Measurements from ENCODE around the gene PLEKHA8.

The PLEKHA8 gene

GRCh38 chr7:30028216-30028748 is at the start of gene PLEKHA8:
TSS of gene PLEKHA8 (plus strand) at chr7:30028412. CDS start at chr7:30028763, 351 bp downstream.
- peak; percentile 20 for DNase-seq

DNA sequence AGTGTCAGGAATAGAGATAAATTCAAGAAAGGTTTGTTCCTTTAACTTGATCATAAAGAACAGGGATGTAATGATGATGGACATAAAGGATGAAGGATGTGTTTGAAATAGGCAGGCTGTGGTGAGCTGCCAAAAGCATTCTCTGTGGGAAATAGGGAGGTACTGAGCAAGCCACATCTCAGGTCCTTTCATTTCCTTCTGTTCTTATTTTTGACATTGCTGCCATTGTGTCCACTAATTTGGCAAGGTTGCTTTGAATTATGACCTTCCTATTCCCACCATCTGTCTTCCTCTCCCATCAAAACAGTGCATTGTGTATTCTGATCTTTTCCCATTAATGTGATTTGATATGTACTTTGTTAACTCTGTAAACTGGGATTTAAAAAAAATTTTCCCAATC is 48.1 kb upstream of the PLEKHA8 start:
- DNase-seq: no peak

DNA sequence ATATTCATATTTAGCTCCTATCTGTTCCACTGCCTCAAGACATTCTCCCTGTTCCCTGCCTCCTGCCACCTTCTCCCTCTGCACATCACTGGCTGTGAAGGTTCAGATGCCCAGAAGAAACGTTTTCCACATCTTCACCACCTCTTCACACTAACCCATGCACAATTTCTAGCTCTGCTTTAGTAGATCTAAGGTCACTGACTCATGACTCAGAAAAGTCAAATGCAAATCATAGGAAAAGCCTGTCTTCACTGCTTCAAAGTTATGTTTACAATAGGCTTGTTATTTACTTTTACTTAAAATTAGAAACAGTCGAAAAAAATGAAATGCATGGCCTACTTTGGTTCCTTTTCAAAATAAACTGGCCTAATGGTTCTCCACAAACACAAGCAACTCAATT is 41.1 kb upstream of the PLEKHA8 start:
- DNase-seq: no peak

DNA sequence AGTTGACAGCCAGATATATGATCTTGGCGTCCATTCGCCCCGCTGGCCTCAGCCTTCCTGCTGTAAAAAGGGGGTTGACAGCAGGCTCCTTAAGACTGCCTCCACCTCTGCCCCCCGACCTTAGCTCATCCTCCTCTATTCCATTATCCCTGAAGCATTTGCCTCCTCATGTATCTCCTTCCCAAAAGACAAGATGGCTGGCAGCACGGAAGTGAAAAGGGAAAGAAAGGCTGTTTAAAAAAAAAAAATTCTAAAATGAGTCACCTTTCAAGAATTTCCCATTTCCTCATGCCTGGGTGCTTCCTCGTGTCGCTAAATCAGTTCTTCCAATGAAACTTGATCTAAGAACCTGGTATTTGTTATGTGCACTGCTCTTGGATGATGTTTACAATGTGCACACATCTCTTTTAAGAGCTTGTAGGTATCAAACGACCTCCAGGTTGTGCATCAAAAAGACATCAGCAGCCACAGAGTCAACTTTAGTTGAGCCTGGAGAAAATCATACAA is 40.3 kb upstream of the PLEKHA8 start:
- no peak for DNase-seq

GRCh38 chr7:29988424-29989256 is 39.6 kb upstream of the PLEKHA8 start:
- no peak for DNase-seq

- no peak for DNase-seq
Observed at GRCh38 chr7:29989257-29989995, 38.8 kb upstream of the PLEKHA8 start, which contains the start of gene SCRN1. TSS of gene SCRN1 (minus strand) at chr7:29989801. CDS start at chr7:29969067, 20,734 bp downstream.

GRCh38 chr7:29990931-29991330 is 37.3 kb upstream of the PLEKHA8 start:
- no peak for DNase-seq

DNA sequence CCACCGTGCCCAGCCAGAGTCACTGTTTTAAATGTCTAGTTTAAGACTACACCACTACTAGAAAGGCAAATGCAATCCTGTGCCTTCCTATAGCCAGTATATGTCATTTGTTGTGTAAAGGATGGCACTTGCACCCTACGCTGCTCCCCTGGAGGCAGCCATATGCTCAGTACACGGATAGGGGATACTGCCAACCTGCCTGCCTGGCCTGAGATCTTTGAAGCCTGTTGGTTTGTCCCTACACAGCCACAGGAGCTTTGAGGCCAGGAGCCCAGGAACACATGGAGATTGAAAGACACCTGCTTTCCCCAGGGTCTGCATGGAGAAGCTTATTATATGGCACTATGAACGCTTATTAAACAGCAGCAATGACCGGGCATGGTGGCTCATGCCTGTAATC is 36.3 kb upstream of the PLEKHA8 start:
- no peak for DNase-seq

GRCh38 chr7:29993140-29993539 is 35.1 kb upstream of the PLEKHA8 start:
- no peak for DNase-seq

DNA sequence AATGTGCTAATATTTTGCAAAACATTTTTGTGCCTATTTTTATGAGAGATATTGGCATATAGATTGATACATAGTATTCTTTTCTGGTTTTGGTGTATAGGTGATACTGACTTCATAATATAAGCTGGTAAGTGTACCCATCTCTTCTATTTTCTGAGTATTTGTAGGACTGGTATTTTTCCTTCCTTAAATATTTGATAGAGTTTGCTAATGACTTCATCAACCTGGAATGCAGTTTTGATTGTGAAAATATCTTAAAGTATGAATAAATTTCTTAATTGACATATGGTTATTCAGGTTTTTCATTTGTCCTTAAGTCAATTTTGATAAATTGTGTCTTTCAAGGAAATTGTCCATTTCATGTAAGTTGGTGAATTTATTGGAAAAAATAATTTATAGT is 32.6 kb upstream of the PLEKHA8 start:
- DNase-seq: no peak

DNA sequence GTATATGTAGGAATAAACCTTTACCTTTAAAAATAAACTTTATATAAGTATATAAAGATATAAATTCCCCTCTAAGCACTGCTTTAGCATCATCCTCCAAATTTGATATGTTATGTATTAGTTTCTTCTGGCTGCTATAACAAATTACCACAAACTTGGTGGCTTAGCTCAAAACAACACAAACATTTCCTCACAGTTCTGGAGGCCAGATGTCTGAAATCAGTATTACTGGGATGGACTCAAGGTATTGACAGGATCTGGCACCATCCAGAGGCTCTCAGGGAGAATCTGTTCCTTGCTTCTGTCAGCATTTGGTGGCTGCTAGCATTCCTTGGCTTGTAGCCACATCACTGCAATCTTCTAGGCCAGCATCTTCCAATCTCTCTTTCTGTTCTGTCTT is 31.9 kb upstream of the PLEKHA8 start:
- no peak for DNase-seq

DNA sequence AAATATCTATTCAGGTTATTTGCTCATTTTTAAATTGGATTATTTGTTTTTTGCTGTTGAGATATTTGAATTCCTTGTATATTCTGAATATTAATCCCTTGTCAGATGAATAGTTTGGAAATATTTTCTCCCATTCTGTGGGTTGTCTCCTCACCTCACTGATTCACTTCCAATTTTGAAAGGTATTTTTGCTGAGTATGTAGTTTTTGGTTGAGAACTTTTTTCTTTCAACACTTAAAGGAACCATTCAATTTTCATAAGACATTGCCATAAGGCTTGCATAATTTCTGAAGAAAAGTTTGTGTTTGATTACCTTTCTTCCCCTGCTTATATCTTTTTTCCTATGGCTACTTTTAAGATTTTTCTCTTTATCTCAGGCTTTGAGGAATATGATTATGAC is 29.7 kb upstream of the PLEKHA8 start:
- DNase-seq: no peak

DNA sequence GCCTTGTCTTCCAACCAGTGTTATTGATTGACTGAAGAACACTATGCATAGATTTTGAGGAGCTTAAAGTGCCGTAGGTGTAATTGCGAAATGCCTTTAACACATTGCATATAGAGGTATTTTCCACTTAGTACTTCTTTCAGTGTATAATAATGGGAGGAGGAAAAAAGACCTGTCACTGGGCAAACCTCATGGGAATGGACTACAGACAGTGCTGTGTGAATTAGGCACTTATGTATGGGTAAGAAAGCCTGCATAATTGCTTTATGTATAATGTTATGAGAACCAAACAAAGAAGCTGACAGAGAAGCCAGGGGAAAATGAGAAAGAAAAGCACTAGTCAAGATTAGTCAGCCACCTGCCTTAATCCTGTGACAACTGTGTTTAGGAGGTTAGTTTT is 26.2 kb upstream of the PLEKHA8 start:
- no peak for DNase-seq

DNA sequence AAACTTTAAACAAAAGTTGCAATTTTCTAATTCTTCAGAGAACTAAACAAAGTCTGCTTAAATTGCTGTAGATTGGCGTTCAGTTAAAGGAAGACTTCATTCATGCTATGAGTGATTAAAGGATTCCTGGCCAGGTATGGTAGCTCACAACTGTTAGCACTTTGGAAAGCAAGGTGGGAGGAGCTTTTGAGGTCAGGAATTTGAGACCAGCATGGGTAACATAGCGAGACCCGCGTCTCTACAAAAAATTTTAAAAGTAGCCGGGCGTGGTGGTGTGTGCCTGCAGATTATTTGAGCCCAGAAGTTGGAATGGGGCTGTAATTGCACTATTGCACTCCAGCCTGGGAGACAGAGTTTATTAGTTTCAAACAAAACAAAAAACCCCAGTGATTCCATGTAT is 25.1 kb upstream of the PLEKHA8 start:
- DNase-seq: no peak

- DNase-seq: no peak
Observed at GRCh38 chr7:30005464-30005863, 22.7 kb upstream of the PLEKHA8 start.

- no peak for DNase-seq
Observed at GRCh38 chr7:30010021-30010420, 18.2 kb upstream of the PLEKHA8 start.

DNA sequence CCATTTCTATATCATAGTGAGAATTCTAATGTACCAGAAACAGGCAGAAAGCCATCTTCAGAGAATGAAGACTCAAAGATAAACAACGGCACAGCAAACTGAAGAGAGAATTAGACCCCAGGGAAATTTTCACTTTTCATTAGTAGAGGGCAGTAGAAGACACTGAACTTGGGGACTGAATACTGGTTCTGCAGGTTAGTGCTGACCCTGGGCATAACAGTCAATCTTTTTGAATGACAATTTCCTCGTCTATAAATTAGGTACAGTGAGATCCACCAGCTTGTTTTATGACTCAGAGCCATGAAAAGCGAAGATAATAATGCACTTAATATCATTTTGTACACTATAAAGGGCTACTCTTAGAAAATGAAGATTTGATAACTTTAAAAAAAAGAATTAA is 15.5 kb upstream of the PLEKHA8 start:
- no peak for DNase-seq

DNA sequence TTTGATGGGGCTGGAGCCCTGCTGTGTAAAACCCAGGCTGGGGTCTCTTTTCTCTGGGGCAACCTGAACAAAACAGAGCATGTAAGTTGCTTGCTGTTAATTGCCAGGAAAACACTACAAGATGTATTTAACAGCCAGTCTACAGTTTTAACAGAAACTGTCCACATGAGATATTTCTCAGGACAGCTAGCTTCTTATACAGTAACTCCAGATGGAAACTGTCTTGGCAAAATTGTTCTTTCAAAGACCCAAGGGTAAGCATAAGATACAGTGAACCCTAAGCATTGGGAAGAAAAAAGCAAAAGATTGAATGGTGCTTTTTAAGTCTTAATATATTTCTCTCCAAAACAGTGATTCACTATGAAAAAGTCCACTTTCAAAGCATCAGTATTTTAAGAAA is 9.8 kb upstream of the PLEKHA8 start:
- no peak for DNase-seq

- no peak for DNase-seq
Observed at GRCh38 chr7:30019387-30019786, 8.8 kb upstream of the PLEKHA8 start.

- DNase-seq: no peak
Observed at GRCh38 chr7:30019960-30020359, 8.3 kb upstream of the PLEKHA8 start.

DNA sequence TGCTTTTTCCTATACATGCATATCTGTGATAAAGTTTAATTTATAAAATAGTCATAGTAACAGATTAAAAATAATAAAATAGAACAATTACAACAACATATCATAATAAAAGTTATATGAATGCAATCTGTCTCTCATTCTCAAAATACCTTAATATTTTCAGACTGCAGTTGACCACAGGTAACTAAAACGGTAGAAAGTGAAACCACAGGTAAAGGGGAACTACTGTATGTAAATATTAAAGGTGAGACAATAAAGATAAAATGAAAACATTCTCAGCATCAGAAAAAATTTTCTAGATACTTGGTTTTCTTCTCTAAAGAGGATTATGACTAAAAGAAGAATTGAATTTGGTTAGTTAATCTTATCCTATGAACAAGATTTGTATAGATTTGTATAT is 7.7 kb upstream of the PLEKHA8 start:
- DNase-seq: no peak

GRCh38 chr7:30022991-30023390 is 5.2 kb upstream of the PLEKHA8 start:
- DNase-seq: no peak

DNA sequence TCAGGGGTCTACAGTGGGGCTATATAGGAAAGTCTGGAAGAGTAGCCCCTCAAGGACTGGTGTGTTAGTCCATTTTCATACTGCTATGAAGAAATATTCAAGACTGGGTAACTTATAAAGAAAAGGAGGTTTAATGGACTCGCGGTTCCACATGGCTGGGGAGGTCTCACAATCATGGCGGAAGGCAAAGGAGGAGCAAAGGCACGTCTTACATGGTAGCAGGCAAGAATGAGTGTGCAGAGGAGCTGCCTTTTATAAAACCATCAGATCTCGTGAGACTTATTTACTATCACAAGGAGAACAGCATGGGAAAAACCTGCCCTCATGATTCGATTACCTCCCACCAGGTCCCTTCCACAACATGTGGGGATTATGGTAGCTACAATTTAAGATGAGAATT is 4.7 kb upstream of the PLEKHA8 start:
- DNase-seq: no peak

Measured in NCI-H2081 treated with DMSO at 0.1 percent for 48 hours (cell line).